Measurements from ENCODE around the gene NXNL1. TPM values are rescaled to one million over a fixed set of nuclear protein-coding genes. Genes with fewer than 3 reads are reported as not detected.
A peak's percentile ranks its signal among the peaks of the same experiment; 100 is the strongest.
"Not testable (repeated sequence)": the region's sequence is repeated elsewhere in the genome, so short reads cannot be mapped to it uniquely, and the experiment has no call there.

NXNL1 gene
- total RNA-seq = not detected in 2 replicates

- TF ChIP-seq, protein P1, sequence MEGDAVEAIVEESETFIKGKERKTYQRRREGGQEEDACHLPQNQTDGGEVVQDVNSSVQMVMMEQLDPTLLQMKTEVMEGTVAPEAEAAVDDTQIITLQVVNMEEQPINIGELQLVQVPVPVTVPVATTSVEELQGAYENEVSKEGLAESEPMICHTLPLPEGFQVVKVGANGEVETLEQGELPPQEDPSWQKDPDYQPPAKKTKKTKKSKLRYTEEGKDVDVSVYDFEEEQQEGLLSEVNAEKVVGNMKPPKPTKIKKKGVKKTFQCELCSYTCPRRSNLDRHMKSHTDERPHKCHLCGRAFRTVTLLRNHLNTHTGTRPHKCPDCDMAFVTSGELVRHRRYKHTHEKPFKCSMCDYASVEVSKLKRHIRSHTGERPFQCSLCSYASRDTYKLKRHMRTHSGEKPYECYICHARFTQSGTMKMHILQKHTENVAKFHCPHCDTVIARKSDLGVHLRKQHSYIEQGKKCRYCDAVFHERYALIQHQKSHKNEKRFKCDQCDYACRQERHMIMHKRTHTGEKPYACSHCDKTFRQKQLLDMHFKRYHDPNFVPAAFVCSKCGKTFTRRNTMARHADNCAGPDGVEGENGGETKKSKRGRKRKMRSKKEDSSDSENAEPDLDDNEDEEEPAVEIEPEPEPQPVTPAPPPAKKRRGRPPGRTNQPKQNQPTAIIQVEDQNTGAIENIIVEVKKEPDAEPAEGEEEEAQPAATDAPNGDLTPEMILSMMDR (IDR thresholded peaks at IDR 0.05; ENCODE audit: insufficient read depth, low read depth, low read length) = no peak
- DNase-seq (ENCODE audit: low read depth) = no peak
Observed at GRCh38 chr19:17460372-17461230, at the start of gene NXNL1. Gene NXNL1, minus strand, starts transcription at chr19:17460926. Its CDS starts 57 bp downstream, at chr19:17460869.

GRCh38 chr19:17508558-17508933 is 47.8 kb upstream of the NXNL1 start:
- DNase-seq (ENCODE audit: low read depth); H3K4me3 ChIP-seq (ENCODE audit: low read depth, low read length): not testable (repeated sequence)

More at GRCh38 chr19:17460372-17461230, at the start of gene NXNL1:
- H3K4me3 ChIP-seq (ENCODE audit: low read depth, low read length) = no peak within 1 kb of the TSS

DNA sequence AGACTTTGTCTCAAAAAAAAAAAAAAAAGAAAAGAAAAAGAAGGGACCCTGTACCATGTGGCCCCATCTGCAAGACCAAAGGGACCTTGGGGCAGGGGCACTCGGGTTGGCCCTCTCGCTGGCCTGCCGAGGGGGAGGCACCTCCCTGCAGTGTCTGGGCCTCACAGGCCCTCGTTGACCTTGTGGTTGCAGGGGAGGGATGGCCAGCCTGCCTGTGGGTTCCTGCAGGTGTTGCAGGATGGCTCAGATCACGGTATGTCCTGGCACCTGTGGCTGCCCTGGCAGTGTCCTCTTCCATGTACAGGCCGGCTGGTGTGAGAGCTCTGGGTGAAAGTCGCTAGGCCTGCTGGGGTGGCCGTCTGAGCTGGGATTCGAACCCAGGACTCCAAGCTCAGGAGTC is 46.0 kb upstream of the NXNL1 start:
- TF ChIP-seq, protein P1 (IDR thresholded peaks at IDR 0.05; ENCODE audit: insufficient read depth, low read depth, low read length) = no peak
- no peak for DNase-seq (ENCODE audit: low read depth)
- no peak overlapping the region for H3K4me3 ChIP-seq (ENCODE audit: low read depth, low read length)

DNA sequence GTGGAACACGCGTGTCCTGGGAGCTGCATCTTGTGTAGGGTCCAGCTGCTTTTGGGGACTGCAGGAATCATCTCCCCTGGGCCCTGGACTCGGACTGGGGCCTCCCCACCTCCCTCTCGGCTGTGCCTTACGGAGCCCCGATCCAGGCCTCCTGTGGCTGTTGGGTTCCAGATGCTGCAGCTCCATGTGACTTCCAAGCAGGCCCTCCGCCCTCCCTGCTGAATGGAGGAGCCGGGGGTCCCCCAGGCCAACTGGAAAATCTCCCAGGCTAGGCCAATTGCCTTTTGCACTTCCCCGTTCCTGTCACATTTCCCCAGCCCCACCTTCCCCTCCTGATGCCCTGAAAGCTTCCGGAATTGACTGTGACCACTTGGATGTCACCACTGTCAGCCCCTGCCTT is 44.5 kb upstream of the NXNL1 start:
- TF ChIP-seq, protein P1 (IDR thresholded peaks at IDR 0.05; ENCODE audit: insufficient read depth, low read depth, low read length) = no peak
- H3K4me3 ChIP-seq (ENCODE audit: low read depth, low read length) = no peak overlapping the region
- no peak for DNase-seq (ENCODE audit: low read depth)

GRCh38 chr19:17504456-17504855 is 43.7 kb upstream of the NXNL1 start:
- DNase-seq (ENCODE audit: low read depth) = no peak
- TF ChIP-seq, protein P1 (IDR thresholded peaks at IDR 0.05; ENCODE audit: insufficient read depth, low read depth, low read length) = no peak
- H3K4me3 ChIP-seq (ENCODE audit: low read depth, low read length) = no peak overlapping the region

GRCh38 chr19:17504030-17504429 is 43.3 kb upstream of the NXNL1 start:
- DNase-seq (ENCODE audit: low read depth) = no peak
- H3K4me3 ChIP-seq (ENCODE audit: low read depth, low read length) = no peak overlapping the region
- TF ChIP-seq, protein P1 (IDR thresholded peaks at IDR 0.05; ENCODE audit: insufficient read depth, low read depth, low read length) = no peak

- H3K4me3 ChIP-seq (ENCODE audit: low read depth, low read length) = no peak overlapping the region
- DNase-seq (ENCODE audit: low read depth) = peak; percentile 11
- TF ChIP-seq, protein P1 (IDR thresholded peaks at IDR 0.05; ENCODE audit: insufficient read depth, low read depth, low read length) = no peak
Observed at GRCh38 chr19:17503240-17503639, 42.5 kb upstream of the NXNL1 start.
